Rectal smooth muscle tissue (tissue), 1 donor: Measurements from ENCODE around the gene BIRC3.
"Not testable (repeated sequence)": the region's sequence is repeated elsewhere in the genome, so short reads cannot be mapped to it uniquely, and the experiment has no call there.

Experiments used
- H3K27ac ChIP-seq: one replicate; pipeline ENCODE4 v1.7.0; 2013; ENCODE audit warnings: low read depth, low read length, inconsistent platforms
- H3K27me3 ChIP-seq: one replicate; pipeline ENCODE4 v1.7.0; 2013; ENCODE audit warnings: low read length; ENCODE audit not compliant: control insufficient read depth, insufficient read depth
- H3K36me3 ChIP-seq: one replicate; pipeline ENCODE4 v1.7.0; 2013; ENCODE audit warnings: low read length; ENCODE audit not compliant: control insufficient read depth, insufficient read depth
- H3K4me1 ChIP-seq: one replicate; pipeline ENCODE4 v1.7.0; 2013; ENCODE audit warnings: low read length; ENCODE audit not compliant: control insufficient read depth, insufficient read depth
- H3K4me3 ChIP-seq: one replicate; pipeline ENCODE4 v1.7.0; 2013; ENCODE audit warnings: low read length
- H3K9ac ChIP-seq: one replicate; pipeline ENCODE4 v1.7.0; 2013; ENCODE audit warnings: low read length

Gene BIRC3

GRCh38 chr11:102318469-102318868 lies 1.2 kb downstream of the BIRC3 start:
- Histone ChIP-seq H3K27me3 (no peaks in the 10 kb centered on the region), H3K4me1 (no peaks in the 10 kb centered on the region), H3K27ac (peak overlapping the region; percentile 16), H3K36me3 (no peaks in the 10 kb centered on the region), H3K9ac (no peak overlapping the region), H3K4me3 (peak overlapping the region; percentile 95)

- H3K4me1 ChIP-seq, result no peaks in the 10 kb centered on the region
- H3K9ac ChIP-seq, result no peak overlapping the region
- no peaks in the 10 kb centered on the region for H3K27me3 ChIP-seq
- H3K36me3 ChIP-seq, result no peaks in the 10 kb centered on the region
- peak overlapping the region; percentile 17 for H3K4me3 ChIP-seq
- no peak overlapping the region for H3K27ac ChIP-seq
Measured at GRCh38 chr11:102319544-102319943, 2.3 kb downstream of the BIRC3 start.

GRCh38 chr11:102320188-102320587 lies 2.9 kb downstream of the BIRC3 start:
- H3K27me3 ChIP-seq, result no peaks in the 10 kb centered on the region
- no peak overlapping the region for H3K9ac ChIP-seq
- H3K36me3 ChIP-seq, result peaks cover 5% of the 10 kb centered on the region
- H3K4me1 ChIP-seq, result no peaks in the 10 kb centered on the region
- peak overlapping the region; percentile 60 for H3K27ac ChIP-seq
- no peak overlapping the region for H3K4me3 ChIP-seq

- Histone ChIP-seq H3K4me1 (no peaks in the 10 kb centered on the region), H3K4me3 (no peak overlapping the region), H3K27me3 (no peaks in the 10 kb centered on the region), H3K27ac (peak overlapping the region; percentile 60), H3K9ac (no peak overlapping the region), H3K36me3 (peaks cover 5% of the 10 kb centered on the region)
Measured at GRCh38 chr11:102320679-102321078, 3.4 kb downstream of the BIRC3 start.

GRCh38 chr11:102322560-102322959 lies 5.3 kb downstream of the BIRC3 start:
- Histone ChIP-seq H3K4me3 (no peak overlapping the region), H3K36me3 (peaks cover 13% of the 10 kb centered on the region), H3K9ac (no peak overlapping the region), H3K27me3 (no peaks in the 10 kb centered on the region), H3K4me1 (no peaks in the 10 kb centered on the region), H3K27ac (no peak overlapping the region)

GRCh38 chr11:102323542-102324251 lies 6.4 kb downstream of the BIRC3 start:
- no peak overlapping the region for H3K27ac ChIP-seq
- H3K4me1 ChIP-seq, result no peaks in the 10 kb centered on the region
- H3K27me3 ChIP-seq, result no peaks in the 10 kb centered on the region
- no peak overlapping the region for H3K9ac ChIP-seq
- H3K36me3 ChIP-seq, result peaks cover 13% of the 10 kb centered on the region
- H3K4me3 ChIP-seq, result no peak overlapping the region

- H3K36me3 ChIP-seq, result peaks cover 18% of the 10 kb centered on the region
- H3K9ac ChIP-seq, result no peak overlapping the region
- no peaks in the 10 kb centered on the region for H3K4me1 ChIP-seq
- no peaks in the 10 kb centered on the region for H3K27me3 ChIP-seq
- H3K4me3 ChIP-seq, result no peak overlapping the region
- H3K27ac ChIP-seq, result no peak overlapping the region
Measured at GRCh38 chr11:102325088-102325487, 7.8 kb downstream of the BIRC3 start.

- Histone ChIP-seq H3K9ac (no peak overlapping the region), H3K27me3 (no peaks in the 10 kb centered on the region), H3K4me3 (no peak overlapping the region), H3K36me3 (peaks cover 24% of the 10 kb centered on the region), H3K27ac (no peak overlapping the region), H3K4me1 (no peaks in the 10 kb centered on the region)
Measured at GRCh38 chr11:102328748-102329147, 11.5 kb downstream of the BIRC3 start.

GRCh38 chr11:102330231-102330630 lies 12.9 kb downstream of the BIRC3 start:
- no peaks in the 10 kb centered on the region for H3K4me1 ChIP-seq
- no peak overlapping the region for H3K4me3 ChIP-seq
- H3K9ac ChIP-seq, result no peak overlapping the region
- peaks cover 18% of the 10 kb centered on the region for H3K36me3 ChIP-seq
- H3K27me3 ChIP-seq, result no peaks in the 10 kb centered on the region
- H3K27ac ChIP-seq, result no peak overlapping the region

GRCh38 chr11:102331341-102331740 lies 14.1 kb downstream of the BIRC3 start:
- Histone ChIP-seq H3K4me1 (no peaks in the 10 kb centered on the region), H3K4me3 (no peak overlapping the region), H3K27me3 (no peaks in the 10 kb centered on the region), H3K36me3 (peaks cover 18% of the 10 kb centered on the region), H3K27ac (no peak overlapping the region), H3K9ac (no peak overlapping the region)

- Histone ChIP-seq H3K4me1 (no peaks in the 10 kb centered on the region), H3K9ac (no peak overlapping the region), H3K36me3 (peaks cover 11% of the 10 kb centered on the region), H3K4me3 (no peak overlapping the region), H3K27me3 (no peaks in the 10 kb centered on the region), H3K27ac (no peak overlapping the region)
Measured at GRCh38 chr11:102332611-102332994, 15.3 kb downstream of the BIRC3 start.

- Histone ChIP-seq H3K4me3 (no peak overlapping the region), H3K4me1 (no peaks in the 10 kb centered on the region), H3K9ac (no peak overlapping the region), H3K27ac (no peak overlapping the region), H3K36me3 (no peaks in the 10 kb centered on the region), H3K27me3 (no peaks in the 10 kb centered on the region)
Measured at GRCh38 chr11:102338479-102339010, 21.3 kb downstream of the BIRC3 start.

- not testable (repeated sequence) for H3K4me3 ChIP-seq, H3K27me3 ChIP-seq, H3K4me1 ChIP-seq, H3K36me3 ChIP-seq, H3K27ac ChIP-seq, H3K9ac ChIP-seq
Measured at GRCh38 chr11:102341311-102341710, 24.0 kb downstream of the BIRC3 start.
